Spleen (tissue), 7 donors: ENCODE measurements around the gene WDR7.

Experiments used
- POLR2A ChIP-seq, 3 donors: fragments of 450-650 bp; IDR thresholded peaks; one replicate each; pipeline ENCODE4 v1.5.1; 2017; ENCODE audit warnings: antibody characterized with exemption in 3 of 3, mild to moderate bottlenecking in 1 of 3
- POLR2AphosphoS5 ChIP-seq, 3 donors: sonication (generic); formaldehyde crosslinking; IDR thresholded peaks; one replicate each; pipeline ENCODE4 v1.5.1; 2017; ENCODE audit warnings: antibody characterized with exemption in 3 of 3
- TF ChIP-seq, protein P1 (sequence below), 11 experiments: fragments of 200-600 bp in 7 of 11; fragments of 450-650 bp in 4 of 11; sonication (generic) in 4 of 11; IDR thresholded peaks in 8 of 11; conservative IDR thresholded peaks in 3 of 11; 1 replicate in 7 of 11; 2 replicates in 4 of 11; pipeline versions ENCODE4 v1.4.0 to v1.8.0; 2016 to 2021; ENCODE audit warnings: antibody characterized with exemption in 11 of 11, inconsistent platforms in 4 of 11, mild to moderate bottlenecking in 1 of 11
- donor health status: DM: no; HTN: no; CAD: no; lungs with moderate emphysema.
- donor health status: DM: no; HTN: no; CAD: no.
- donor health status: DM: no; HTN: no; CAD: no.

DNA sequence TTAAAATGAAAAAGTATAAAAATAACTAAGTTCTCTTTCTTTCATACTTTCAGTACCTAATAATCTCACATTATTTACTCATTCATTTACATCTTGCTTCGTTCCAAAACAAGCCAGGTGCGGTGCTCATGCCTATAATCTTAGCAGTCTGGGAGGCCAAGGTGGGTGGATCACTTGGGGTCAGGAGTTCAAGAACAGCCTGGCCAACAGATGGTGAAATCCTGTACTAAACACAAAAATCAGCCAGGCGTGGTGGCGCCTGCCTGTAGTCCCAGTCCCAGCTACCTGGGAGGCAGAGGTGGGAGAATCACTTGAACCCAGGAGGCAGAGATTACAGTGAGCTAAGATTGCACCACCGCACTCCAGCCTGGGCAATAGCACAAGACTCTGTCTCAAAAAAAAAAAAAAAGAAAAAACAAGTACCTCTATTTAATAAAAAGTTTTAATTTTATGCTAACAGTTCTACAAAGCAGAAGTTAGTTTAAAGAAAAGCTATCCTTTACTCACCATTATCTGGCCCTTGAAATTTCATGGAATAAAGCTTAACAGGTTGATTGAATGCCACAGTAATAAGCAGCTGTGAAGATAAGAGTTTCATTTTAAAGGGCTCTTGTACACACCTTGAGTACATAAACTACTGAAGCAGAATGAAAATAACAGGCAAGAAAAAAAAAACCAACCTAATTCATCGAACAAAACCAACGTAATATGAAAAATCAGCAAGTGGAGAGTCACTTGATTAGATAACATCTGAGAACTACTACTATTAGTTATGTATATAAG is 35.2 kb upstream of the WDR7 start:
- TF ChIP-seq, protein P1, sequence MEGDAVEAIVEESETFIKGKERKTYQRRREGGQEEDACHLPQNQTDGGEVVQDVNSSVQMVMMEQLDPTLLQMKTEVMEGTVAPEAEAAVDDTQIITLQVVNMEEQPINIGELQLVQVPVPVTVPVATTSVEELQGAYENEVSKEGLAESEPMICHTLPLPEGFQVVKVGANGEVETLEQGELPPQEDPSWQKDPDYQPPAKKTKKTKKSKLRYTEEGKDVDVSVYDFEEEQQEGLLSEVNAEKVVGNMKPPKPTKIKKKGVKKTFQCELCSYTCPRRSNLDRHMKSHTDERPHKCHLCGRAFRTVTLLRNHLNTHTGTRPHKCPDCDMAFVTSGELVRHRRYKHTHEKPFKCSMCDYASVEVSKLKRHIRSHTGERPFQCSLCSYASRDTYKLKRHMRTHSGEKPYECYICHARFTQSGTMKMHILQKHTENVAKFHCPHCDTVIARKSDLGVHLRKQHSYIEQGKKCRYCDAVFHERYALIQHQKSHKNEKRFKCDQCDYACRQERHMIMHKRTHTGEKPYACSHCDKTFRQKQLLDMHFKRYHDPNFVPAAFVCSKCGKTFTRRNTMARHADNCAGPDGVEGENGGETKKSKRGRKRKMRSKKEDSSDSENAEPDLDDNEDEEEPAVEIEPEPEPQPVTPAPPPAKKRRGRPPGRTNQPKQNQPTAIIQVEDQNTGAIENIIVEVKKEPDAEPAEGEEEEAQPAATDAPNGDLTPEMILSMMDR (IDR thresholded peaks at IDR 0.05 in 8 of 11, conservative IDR thresholded peaks at IDR 0.05 in 3 of 11), result no peak
- TF ChIP-seq POLR2A (IDR thresholded peaks at IDR 0.05), result no peak
- no peak for TF ChIP-seq POLR2AphosphoS5 (IDR thresholded peaks at IDR 0.05)
